Left ventricle myocardium superior (tissue), 1 donor: Measurements from ENCODE around the gene BMPR2. TPM values are rescaled to one million over a fixed set of nuclear protein-coding genes. Genes with fewer than 3 reads are reported as not detected.
"Not testable (repeated sequence)": the region's sequence is repeated elsewhere in the genome, so short reads cannot be mapped to it uniquely, and the experiment has no call there.

Source experiments
- ATAC-seq: fragments of 200-7000 bp; cut with Tn5 transposase; one replicate; pipeline ENCODE4 v1.9.1; 2020; ENCODE audit warnings: mild to moderate bottlenecking, moderate library complexity
- DNase-seq: peaks from one replicate; pipeline ENCODE4 v3.0.0-alpha.2; 2020
- intact Hi-C: fragments of 100-400 bp; cut with micrococcal nuclease; formaldehyde crosslinking; loops from one replicate; pipeline ENCODE4 v1.11.0; 2022
- total RNA-seq: library from RNA; stranded (reverse); fragmentation: NEBNext Ultra II Directional; extraction: Animal tissue kit (Norgen Biotek cat#: 25700); gene quantifications from one replicate; pipeline ENCODE4 v1.2.1, GENCODE V29; 2021
- donor health status: DM: no; HTN: yes; CAD: no; lungs with severe emphysema.

The BMPR2 gene
- total RNA-seq, 1 donor from 2014 or later, result 50.0 TPM

DNA sequence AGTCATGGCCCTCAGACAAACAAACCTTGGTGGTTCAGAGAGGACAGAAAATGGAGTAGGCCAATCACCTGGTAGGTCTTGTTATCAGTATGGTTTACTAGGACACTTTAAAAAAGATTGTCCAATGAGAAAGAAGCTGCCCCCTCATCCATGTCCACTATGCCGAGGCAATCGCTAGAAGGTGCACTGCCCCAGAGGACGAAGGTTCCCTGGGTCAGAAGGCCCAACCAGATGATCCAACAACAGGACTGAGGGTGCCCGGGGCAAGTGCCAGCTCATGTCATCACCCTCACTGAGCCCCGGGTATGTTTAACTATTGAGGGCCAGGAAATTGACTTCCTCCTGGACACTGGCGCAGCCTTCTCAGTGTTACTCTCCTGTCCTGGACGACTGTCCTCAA is 123.7 kb downstream of the BMPR2 start:
- intact Hi-C loops, ATAC-seq, DNase-seq: not testable (repeated sequence)

DNA sequence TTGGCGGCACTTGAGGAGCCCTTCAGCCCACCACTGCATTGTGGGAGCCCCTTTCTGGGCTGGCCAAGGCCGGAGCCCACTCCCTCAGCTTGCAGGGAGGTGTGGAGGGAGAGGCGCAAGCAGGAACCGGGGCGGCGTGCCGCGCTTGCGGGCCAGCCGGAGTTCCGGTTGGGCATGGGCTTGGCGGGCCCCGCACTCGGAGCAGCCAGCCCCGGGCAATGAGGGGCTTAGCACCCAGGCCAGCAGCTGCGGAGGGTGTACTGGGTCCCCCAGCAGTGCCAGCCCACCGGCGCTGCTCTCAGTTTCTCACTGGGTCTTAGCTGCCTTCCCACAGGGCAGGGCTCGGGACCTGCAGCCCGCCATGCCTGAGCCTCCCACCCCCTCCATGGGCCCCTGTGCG is 127.1 kb downstream of the BMPR2 start:
- intact Hi-C loops, ATAC-seq, DNase-seq: not testable (repeated sequence)

DNA sequence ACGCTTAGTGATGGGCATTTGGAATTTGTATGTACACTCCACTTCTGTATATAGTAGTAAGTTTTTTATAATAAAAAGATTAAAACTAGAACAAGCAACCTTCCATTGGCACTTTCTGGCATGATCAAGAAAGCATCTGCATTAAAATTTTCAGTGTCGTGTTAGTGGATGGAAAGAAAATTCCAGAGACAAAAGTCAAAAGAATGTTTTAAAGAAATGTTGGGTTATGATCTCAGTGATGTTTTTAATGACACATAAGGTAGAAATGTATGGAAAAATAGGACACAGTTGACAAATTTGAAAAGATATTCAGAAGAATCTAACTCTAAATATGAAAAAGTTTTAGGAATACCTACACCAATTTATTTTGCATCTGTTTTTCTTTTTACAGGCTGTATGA is 132.6 kb downstream of the BMPR2 start:
- intact Hi-C loops, result no loop called here
- no peak for ATAC-seq

DNA sequence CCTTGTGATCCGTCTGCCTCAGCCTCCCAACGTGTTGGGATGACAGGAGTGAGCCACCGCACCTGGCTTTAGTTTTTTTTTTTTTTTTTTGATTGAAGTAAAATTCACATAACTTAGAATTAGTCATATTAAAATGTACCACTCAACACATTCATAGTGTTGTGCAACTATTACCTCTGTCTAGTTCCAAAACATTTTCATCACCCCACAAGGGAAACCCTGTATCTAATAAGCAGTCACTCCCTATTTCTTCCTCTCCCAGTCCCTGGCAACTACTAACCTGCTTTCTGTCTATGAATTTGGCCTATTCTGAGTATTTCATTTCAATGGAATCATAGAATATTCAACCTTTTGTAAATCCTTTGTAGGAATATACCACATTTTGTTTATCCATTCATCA is 134.8 kb downstream of the BMPR2 start:
- no peak for DNase-seq
- intact Hi-C loops, result no loop called here
- ATAC-seq, result peak; percentile 94

More for the DNA sequence above, 132.6 kb downstream of the BMPR2 start:
- DNase-seq, result no peak

- ATAC-seq (no peak), DNase-seq (no peak)
- intact Hi-C loops, result no loop called here
Observed at GRCh38 chr2:202512176-202512575, 136.0 kb downstream of the BMPR2 start.

DNA sequence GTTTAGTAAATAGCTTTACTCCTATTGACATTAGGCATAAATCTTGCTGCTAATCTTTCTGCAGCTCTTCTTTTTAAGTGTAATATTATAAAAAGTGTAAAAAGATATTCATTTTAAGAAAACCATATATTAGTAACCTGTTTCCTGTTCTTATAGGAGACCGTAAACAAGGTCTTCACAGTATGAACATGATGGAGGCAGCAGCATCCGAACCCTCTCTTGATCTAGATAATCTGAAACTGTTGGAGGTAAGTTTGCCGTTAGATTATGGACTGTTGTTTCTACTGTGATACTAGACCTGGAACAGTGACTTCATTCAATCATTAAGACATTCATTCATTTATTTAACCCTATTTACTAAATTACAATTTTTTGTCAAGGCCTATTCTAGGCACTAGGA is 138.6 kb downstream of the BMPR2 start:
- intact Hi-C loops, result no loop called here

DNA sequence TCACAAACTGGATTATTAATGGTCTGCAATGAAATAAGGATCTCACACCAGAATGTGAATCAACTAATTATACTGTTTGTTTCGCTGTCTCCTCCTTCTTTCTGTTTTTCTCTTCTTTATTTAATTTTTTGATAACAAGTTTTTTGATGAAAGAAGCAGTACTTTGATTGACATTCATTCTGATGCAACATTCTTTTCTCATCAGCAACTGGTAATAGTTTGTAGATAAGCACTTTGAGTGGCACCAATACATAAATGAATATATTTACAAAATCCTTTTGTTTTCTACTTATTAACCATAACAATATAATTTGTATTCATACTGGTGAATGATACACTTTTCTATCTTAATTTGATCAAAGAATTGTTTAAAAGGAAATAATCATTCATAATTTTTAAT is 143.3 kb downstream of the BMPR2 start:
- intact Hi-C loops, result no loop called here
- no peak for ATAC-seq
- no peak for DNase-seq

More for the DNA sequence above, 138.6 kb downstream of the BMPR2 start:
- DNase-seq (no peak), ATAC-seq (no peak)

- no peak for ATAC-seq
Observed at GRCh38 chr2:202521470-202521869, 145.3 kb downstream of the BMPR2 start.

GRCh38 chr2:202529389-202529788 is 153.3 kb downstream of the BMPR2 start:
- no peak for ATAC-seq
- intact Hi-C loops, result no loop called here
- no peak for DNase-seq

More at GRCh38 chr2:202521470-202521869, 145.3 kb downstream of the BMPR2 start:
- intact Hi-C loops, result no loop called here
- DNase-seq, result no peak

DNA sequence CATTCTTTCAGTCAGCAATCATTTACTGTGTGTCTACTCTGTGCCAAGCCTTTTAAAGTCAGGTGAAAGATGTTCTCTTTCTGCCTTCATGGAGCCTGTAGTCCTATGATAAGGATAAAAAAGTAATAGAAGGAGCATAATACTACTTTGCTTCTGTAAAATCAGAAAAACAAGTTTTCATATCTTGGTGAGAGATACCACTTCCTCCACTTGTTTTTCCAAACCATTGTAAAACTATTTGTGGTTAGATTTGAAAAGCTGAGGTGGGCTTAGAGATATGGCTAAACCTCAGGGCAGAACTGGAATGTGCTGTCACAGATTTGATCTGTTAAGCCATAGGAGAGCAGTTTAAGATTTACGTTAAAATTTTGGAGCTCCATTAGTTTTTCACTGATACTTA is 153.9 kb downstream of the BMPR2 start:
- no peak for DNase-seq
- intact Hi-C loops, result no loop called here
- ATAC-seq, result no peak

DNA sequence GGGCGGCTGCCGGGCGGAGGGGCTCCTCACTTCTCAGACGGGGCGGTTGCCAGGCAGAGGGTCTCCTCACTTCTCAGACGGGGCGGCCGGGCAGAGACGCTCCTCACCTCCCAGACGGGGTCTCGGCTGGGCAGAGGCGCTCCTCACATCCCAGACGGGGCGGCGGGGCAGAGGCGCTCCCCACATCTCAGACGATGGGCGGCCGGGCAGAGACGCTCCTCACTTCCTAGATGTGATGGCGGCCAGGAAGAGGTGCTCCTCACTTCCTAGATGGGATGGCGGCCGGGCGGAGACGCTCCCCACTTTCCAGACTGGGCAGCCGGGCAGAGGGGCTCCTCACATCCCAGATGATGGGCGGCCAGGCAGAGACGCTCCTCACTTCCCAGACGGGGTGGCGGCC is 159.2 kb downstream of the BMPR2 start:
- not testable (repeated sequence) for ATAC-seq

DNA sequence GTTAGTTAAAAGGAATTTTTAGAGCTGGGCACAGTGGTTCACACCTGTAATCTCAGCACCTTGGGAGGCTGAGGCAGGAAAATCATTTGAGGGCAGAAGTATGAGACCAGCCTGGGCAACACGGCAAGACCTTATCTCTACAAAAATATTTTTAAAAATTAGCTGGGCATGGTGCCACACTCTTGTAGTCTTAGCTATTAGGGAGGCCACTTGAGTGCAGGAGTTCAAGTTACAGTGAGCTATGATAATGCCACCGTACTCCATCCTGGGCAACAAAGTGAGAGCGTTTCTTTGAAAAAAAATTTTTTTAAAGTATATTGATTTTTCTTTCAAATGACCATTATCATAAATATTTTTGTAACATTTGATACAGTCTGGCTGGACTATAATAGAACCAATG is 165.0 kb downstream of the BMPR2 start:
- ATAC-seq (peak; percentile 92), DNase-seq (no peak)
- intact Hi-C loops, result no loop called here

More for the DNA sequence above, 159.2 kb downstream of the BMPR2 start:
- intact Hi-C loops, DNase-seq: not testable (repeated sequence)

DNA sequence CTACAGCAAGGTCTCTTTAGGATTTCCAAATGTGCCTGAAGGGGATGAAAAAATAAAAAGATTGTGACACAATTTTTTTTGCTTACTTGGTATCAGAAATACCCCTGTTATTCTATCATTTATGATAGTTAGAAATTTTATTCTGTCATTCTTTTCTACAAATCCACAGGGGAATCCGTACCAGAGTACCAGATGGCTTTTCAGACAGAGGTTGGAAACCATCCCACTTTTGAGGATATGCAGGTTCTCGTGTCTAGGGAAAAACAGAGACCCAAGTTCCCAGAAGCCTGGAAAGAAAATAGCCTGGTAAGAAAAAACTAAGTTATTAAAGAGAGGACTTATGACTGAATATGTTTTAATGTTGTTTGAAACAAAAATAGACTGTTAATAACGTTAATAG is 166.0 kb downstream of the BMPR2 start:
- intact Hi-C loops, result no loop called here
- no peak for DNase-seq
- ATAC-seq, result peak; percentile 71

GRCh38 chr2:202545523-202545922 is 169.4 kb downstream of the BMPR2 start:
- ATAC-seq, result no peak
- intact Hi-C loops, result no loop called here
- DNase-seq, result no peak

DNA sequence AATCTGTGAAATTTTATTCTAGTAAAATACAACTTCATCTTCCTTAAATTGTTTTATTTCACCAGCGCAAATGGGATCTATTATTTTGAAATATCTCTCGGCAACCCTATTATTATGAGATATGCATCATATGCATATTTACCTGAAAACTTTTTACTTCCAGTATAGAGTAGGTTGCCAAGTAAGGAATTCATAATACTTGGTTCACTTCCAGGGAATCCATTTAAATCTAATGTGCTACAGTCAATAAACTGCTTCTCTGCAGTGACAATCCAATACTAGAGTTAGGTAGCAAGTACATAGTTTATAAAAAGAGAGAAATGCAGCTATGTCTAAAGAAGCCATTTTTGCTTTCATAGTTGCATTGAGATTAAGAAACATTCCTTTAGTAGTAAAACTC is 169.8 kb downstream of the BMPR2 start:
- no peak for ATAC-seq
- intact Hi-C loops, result no loop called here

GRCh38 chr2:202546499-202547141 is 170.5 kb downstream of the BMPR2 start:
- intact Hi-C loops, ATAC-seq, DNase-seq: not testable (repeated sequence)

More for the DNA sequence above, 169.8 kb downstream of the BMPR2 start:
- DNase-seq, result no peak

DNA sequence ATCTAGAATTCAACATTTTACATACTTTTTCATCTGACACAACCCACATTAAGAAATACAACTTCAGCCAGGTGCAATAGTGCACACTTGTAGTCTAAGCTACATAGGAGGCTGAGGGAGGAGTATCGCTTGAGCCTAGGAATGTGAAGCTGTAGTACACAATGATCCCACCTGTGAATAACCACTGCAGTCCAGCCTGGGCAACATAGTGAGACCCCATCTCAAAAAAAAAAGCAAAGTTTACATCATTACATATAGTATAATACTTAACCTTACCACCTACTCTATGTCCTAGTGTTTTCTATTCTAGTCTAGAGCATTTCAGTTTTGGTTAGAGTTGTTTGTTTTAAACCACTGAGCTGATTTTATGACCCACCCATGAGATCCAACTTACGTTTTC is 172.1 kb downstream of the BMPR2 start:
- intact Hi-C loops, result no loop called here
- DNase-seq (no peak), ATAC-seq (no peak)

DNA sequence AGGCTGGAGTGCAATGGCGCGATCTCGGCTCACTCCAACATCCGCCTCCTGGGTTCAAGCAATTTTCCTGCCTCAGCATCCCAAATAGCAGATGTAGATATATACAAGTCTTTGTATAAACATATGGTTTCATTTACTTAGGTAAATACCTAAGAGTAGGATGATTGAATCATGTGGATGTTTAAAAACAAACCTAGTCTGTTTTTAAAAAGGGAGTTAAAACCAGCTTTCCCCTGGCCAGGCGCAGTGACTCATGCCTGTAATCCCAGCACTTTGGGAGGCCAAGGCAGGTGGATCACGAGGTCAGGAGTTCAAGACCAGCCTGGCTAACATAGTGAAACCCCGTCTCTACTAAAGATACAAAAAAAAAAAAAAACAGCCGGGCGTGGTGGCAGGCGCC is 174.9 kb downstream of the BMPR2 start:
- DNase-seq, ATAC-seq, intact Hi-C loops: not testable (repeated sequence)

DNA sequence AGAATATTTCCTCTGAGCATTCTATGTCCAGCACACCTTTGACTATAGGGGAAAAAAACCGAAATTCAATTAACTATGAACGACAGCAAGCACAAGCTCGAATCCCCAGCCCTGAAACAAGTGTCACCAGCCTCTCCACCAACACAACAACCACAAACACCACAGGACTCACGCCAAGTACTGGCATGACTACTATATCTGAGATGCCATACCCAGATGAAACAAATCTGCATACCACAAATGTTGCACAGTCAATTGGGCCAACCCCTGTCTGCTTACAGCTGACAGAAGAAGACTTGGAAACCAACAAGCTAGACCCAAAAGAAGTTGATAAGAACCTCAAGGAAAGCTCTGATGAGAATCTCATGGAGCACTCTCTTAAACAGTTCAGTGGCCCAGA is 179.2 kb downstream of the BMPR2 start:
- DNase-seq (no peak), ATAC-seq (no peak)
- intact Hi-C loops, result no loop called here

DNA sequence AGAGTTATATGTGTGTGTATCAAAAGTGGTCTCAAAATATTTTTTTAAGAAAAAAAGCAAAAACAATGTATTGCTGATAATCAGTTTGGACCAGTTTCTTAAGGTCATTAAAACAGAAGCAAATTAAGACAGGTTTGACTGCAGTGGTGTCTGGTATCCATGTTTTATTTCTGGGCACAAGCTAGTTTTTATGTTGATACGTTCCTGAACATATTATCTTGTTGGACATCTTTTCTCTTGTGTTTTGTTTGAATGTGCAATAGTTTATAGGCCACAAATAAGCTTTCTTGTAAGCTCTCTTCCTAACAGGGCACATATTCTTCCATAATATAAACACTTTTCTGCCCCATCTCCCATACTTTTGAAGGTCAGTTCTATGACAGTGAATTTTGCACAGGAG is 184.1 kb downstream of the BMPR2 start:
- no peak for DNase-seq
- intact Hi-C loops, result no loop called here
- ATAC-seq, result no peak

DNA sequence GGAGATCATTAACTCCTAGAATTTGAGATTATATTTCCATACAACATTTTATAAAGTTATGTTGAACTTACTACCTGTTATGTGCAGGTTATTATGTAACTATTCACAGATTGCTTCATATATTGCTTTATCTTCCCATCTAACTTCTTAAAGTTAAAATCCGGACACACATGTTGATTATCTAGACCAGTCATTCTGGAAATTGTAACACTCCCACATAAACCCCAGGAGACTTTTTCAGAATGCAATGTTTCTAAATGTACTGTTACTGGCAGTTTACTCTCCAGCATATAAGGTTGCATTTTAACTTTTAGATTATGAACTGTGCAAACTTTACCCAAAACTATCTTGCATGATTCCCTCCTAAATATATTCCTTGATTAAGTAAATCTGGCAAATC is 188.1 kb downstream of the BMPR2 start:
- intact Hi-C loops, result no loop called here
- ATAC-seq (no peak), DNase-seq (no peak)
